HepG2 (cell line): Measurements from ENCODE around the gene TRRAP. TPM values are rescaled to one million over a fixed set of nuclear protein-coding genes. Genes with fewer than 3 reads are reported as not detected.
A peak's percentile ranks its signal among the peaks of the same experiment; 100 is the strongest.

ENCODE experiments used
- ATAC-seq: fragments of 200-7000 bp; cut with Tn5 transposase; 3 replicates; pipeline ENCODE4 v1.9.1; 2020; ENCODE audit warnings: mild to moderate bottlenecking, moderate library complexity
- BruUV-seq: library from RNA; stranded (reverse); fragments of 400-500 nt; replicated peaks from 2 replicates; lab custom pipeline; 2021; lab: Mats Ljungman, UMichigan
- CTCF ChIA-PET: fragments of 300-600 bp; formaldehyde crosslinking; extraction: SDS; loops from one replicate; lab custom pipeline; 2021; ENCODE audit warnings: low total read pairs, inconsistent platforms, low intra/inter-chr PET ratio; lab: Yijun Ruan, JAX
- POLR2A ChIA-PET: fragments of 350-600 bp; sonication (Branson Sonifier 250); formaldehyde crosslinking; loops from one replicate; lab custom pipeline; 2020; ENCODE audit warnings: antibody characterized with exemption, inconsistent platforms; lab: Yijun Ruan, JAX
- DNase-seq: peaks from one replicate; pipeline ENCODE4 v3.0.0-alpha.2; 2015; ENCODE audit warnings: low spot score
- FAIRE-seq: peaks from 3 replicates; lab custom pipeline; 2011; peaks lifted over from hg19 to GRCh38; lab: Jason Lieb, UNC
- H2AFZ ChIP-seq: one replicate; pipeline ENCODE4 v1.6.1; 2011; ENCODE audit warnings: low read length, inconsistent platforms
- H3K27ac ChIP-seq: fragments of 300-600 bp; 3 replicates; pipeline ENCODE4 v1.8.0; 2011; ENCODE audit warnings: mixed run types, mild to moderate bottlenecking, mixed read lengths, low read length, inconsistent platforms; ENCODE audit not compliant: insufficient read depth; ENCODE audit errors: extremely low read length
- H3K27me3 ChIP-seq, 2 experiments: fragments of 200-600 bp in 1 of 2; 2 replicates in 1 of 2; 3 replicates in 1 of 2; pipeline versions ENCODE4 v1.6.0 to v1.8.0; 2011; ENCODE audit warnings: low read length in 2 of 2, mild to moderate bottlenecking in 2 of 2, moderate library complexity in 2 of 2, inconsistent platforms in 1 of 2; ENCODE audit not compliant: insufficient read depth in 2 of 2, control insufficient read depth in 1 of 2
- H3K36me3 ChIP-seq, 2 experiments: fragments of 200-600 bp in 1 of 2; replicated peaks in 1 of 2; 2 replicates in 1 of 2; 3 replicates in 1 of 2; pipeline versions ENCODE4 v1.5.1 to v1.8.0; 2011; ENCODE audit warnings: low read length in 2 of 2, inconsistent platforms in 1 of 2; ENCODE audit not compliant: insufficient read depth in 2 of 2, control insufficient read depth in 1 of 2
- H3K4me1 ChIP-seq: 2 replicates; pipeline ENCODE4 v1.5.1; 2012; ENCODE audit warnings: low read length, inconsistent platforms; ENCODE audit not compliant: insufficient read depth
- H3K4me2 ChIP-seq: 2 replicates; pipeline ENCODE4 v1.6.0; 2011; ENCODE audit warnings: low read depth, low read length, inconsistent platforms
- H3K4me3 ChIP-seq, 3 experiments: fragments of 200-600 bp in 1 of 3; sonication (generic), shearing (Covaris generic) in 1 of 3; replicated peaks in 1 of 3; 2 replicates each; pipeline ENCODE4 v1.5.1; 2011 to 2016; ENCODE audit warnings: low read length in 3 of 3, inconsistent platforms in 2 of 3, low read depth in 2 of 3, mild to moderate bottlenecking in 2 of 3, control low read depth in 1 of 3, mixed read lengths in 1 of 3; ENCODE audit not compliant: insufficient read depth in 1 of 3
- H3K79me2 ChIP-seq: one replicate; pipeline ENCODE4 v1.6.1; 2011; ENCODE audit warnings: low read length, inconsistent platforms; ENCODE audit not compliant: insufficient read depth
- H3K9ac ChIP-seq: 2 replicates; pipeline ENCODE4 v1.6.0; 2011; ENCODE audit warnings: mild to moderate bottlenecking, low read depth, low read length, inconsistent platforms; ENCODE audit not compliant: insufficient read depth
- H3K9me3 ChIP-seq: 2 replicates; pipeline ENCODE4 v1.5.1; 2012; ENCODE audit warnings: mild to moderate bottlenecking, low read length
- H4K20me1 ChIP-seq: 2 replicates; pipeline ENCODE4 v1.6.0; 2011; ENCODE audit warnings: inconsistent platforms, mild to moderate bottlenecking, low read length, moderate library complexity; ENCODE audit not compliant: insufficient read depth
- ETV5 ChIP-seq: IDR thresholded peaks from 2 replicates; pipeline ENCODE4 v1.6.1; 2018; ENCODE audit warnings: missing biosample characterization, missing genetic modification reagents, inconsistent platforms, borderline replicate concordance
- SOX13 ChIP-seq, 3 experiments: fragments of 450-650 bp in 1 of 3; sonication (generic) in 1 of 3; formaldehyde crosslinking in 1 of 3; IDR thresholded peaks in 2 of 3; conservative IDR thresholded peaks in 1 of 3; 2 replicates each; pipeline versions ENCODE4 v1.5.0 to v1.6.1; 2016 to 2020; ENCODE audit warnings: antibody characterized with exemption in 1 of 3, mild to moderate bottlenecking in 1 of 3, missing compliant biosample characterization in 1 of 3, missing genetic modification reagents in 1 of 3, moderate library complexity in 1 of 3
- ZNF652 ChIP-seq: IDR thresholded peaks from 2 replicates; pipeline ENCODE4 v1.6.1; 2016; ENCODE audit warnings: low read depth, borderline replicate concordance
- WGBS: methylation state at CpG from one replicate; pipeline ENCODE4 v1.1.6; 2017; ENCODE audit warnings: low lambda C conversion rate; 5-methylcytosine and 5-hydroxymethylcytosine counted together
- in situ Hi-C: cut with HindIII; loops from 2 replicates; pipeline ENCODE4 v1.10.0; 2017; ENCODE audit warnings: low pct_unique_long_range_greater_than_20kb; ENCODE audit not compliant: extremely low pct_ligation_motif_present
- intact Hi-C: fragments of 100-400 bp; cut with micrococcal nuclease; formaldehyde crosslinking; loops from one replicate; pipeline ENCODE4 v1.10.0; 2022; ENCODE audit not compliant: unreplicated experiment
- polyA plus RNA-seq, 8 experiments: library from polyadenylated mRNA; depleted of rRNA in 3 of 8; stranded (reverse) in 7 of 8; unstranded in 1 of 8; fragments of >200 nt; fragmentation: Illumina TruSeq in 4 of 8; extraction: Trizol in 4 of 8; gene quantifications; 2 replicates each; pipeline versions ENCODE4 v1.2.1 to v1.2.3, GENCODE V29; 2011 to 2016; ENCODE audit warnings: low read depth in 4 of 8, missing spikeins in 1 of 8, mixed read lengths in 1 of 8; ENCODE audit not compliant: insufficient read depth in 1 of 8
- total RNA-seq, 5 experiments: library from RNA; depleted of rRNA; stranded (reverse); fragments of >200 nt; fragmentation: Illumina TruSeq; extraction: Trizol; gene quantifications; 2 replicates each; pipeline ENCODE4 v1.2.3, GENCODE V29; 2016; ENCODE audit warnings: low read depth in 1 of 5
- TF ChIP-seq, protein P1 (sequence below): sonication (generic); formaldehyde crosslinking; conservative IDR thresholded peaks from 2 replicates; pipeline ENCODE4 v1.4.0; 2020; ENCODE audit warnings: missing genetic modification reagents
- TF ChIP-seq, protein P2 (sequence below): sonication (generic); formaldehyde crosslinking; IDR thresholded peaks from 2 replicates; pipeline ENCODE4 v1.5.0; 2020; ENCODE audit warnings: mild to moderate bottlenecking, missing genetic modification reagents, moderate library complexity
- TF ChIP-seq, protein P3 (sequence below): sonication (generic); formaldehyde crosslinking; IDR thresholded peaks from 2 replicates; pipeline ENCODE4 v1.5.0; 2020; ENCODE audit warnings: mild to moderate bottlenecking, missing genetic modification reagents

TRRAP gene
- total and polyA plus RNA-seq, 2 of the 13 experiments (the other 11 are each of a cell fraction or from before 2014, with no cell fraction given) = 8.6 to 10.5 TPM

DNA sequence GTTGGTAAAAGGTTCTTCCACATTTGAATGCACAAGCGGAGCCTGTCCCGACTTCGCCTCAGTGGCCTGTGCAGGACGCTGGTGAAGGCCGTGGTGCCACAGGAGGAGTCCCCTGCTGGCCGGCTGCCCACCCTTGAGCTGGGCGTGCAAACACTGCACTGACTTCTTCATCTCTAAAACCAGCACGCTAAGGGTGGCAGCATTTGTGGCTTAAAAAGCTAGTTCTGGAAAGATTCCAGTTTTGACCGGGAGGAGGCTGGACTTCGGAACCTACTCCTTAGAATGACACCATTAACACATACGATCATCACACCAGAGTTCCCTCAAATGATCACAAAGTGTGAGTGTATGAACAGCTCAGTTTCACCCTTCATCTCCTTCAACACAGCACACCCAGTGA, 163.2 kb downstream of the TRRAP start:
- intact Hi-C loops (loop anchor here (5.0 kb wide), 2 partner anchors 101 to 171 kb away; partner anchors contain the start of gene SMURF1), in situ Hi-C loops (loop anchor here (5.0 kb wide), 3 partner anchors 101 to 271 kb away; partner anchors contain the start of gene SMURF1)
- CTCF ChIA-PET = interaction anchor here (1.0 to 3.2 kb wide), 2 partner anchors 176 to 272 kb away, joined by 3 to 29 read pairs; no protein-coding TSS in a partner anchor
- H4K20me1 ChIP-seq = no peaks in the 10 kb centered on the region
- DNase-seq = peak; percentile 8
- no peak for ATAC-seq
- H2AFZ ChIP-seq = no peak overlapping the region
- WGBS = 80% methylated on average over 8 of the region's 11 CpGs
- no peaks in the 10 kb centered on the region for H3K27me3 ChIP-seq
- peaks cover 20 to 63% of the 10 kb centered on the region in 2 experiments for H3K36me3 ChIP-seq
- FAIRE-seq = no peak
- BruUV-seq = no TSS peak
- no peaks in the 10 kb centered on the region for H3K79me2 ChIP-seq
- H3K4me3 ChIP-seq = no peak overlapping the region
- no peaks in the 10 kb centered on the region for H3K9me3 ChIP-seq
- H3K9ac ChIP-seq = no peak overlapping the region
- peaks cover 26% of the 10 kb centered on the region for H3K4me1 ChIP-seq
- POLR2A ChIA-PET = interaction anchor here (0.7 kb wide), 1 partner anchor 233 kb away, joined by 4 read pairs; no protein-coding TSS in a partner anchor
- H3K27ac ChIP-seq = no peak overlapping the region
- TF ChIP-seq, protein P1, sequence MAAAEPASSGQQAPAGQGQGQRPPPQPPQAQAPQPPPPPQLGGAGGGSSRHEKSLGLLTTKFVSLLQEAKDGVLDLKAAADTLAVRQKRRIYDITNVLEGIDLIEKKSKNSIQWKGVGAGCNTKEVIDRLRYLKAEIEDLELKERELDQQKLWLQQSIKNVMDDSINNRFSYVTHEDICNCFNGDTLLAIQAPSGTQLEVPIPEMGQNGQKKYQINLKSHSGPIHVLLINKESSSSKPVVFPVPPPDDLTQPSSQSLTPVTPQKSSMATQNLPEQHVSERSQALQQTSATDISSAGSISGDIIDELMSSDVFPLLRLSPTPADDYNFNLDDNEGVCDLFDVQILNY (CRISPR knock-in tag) = no peak
- TF ChIP-seq, protein P2, sequence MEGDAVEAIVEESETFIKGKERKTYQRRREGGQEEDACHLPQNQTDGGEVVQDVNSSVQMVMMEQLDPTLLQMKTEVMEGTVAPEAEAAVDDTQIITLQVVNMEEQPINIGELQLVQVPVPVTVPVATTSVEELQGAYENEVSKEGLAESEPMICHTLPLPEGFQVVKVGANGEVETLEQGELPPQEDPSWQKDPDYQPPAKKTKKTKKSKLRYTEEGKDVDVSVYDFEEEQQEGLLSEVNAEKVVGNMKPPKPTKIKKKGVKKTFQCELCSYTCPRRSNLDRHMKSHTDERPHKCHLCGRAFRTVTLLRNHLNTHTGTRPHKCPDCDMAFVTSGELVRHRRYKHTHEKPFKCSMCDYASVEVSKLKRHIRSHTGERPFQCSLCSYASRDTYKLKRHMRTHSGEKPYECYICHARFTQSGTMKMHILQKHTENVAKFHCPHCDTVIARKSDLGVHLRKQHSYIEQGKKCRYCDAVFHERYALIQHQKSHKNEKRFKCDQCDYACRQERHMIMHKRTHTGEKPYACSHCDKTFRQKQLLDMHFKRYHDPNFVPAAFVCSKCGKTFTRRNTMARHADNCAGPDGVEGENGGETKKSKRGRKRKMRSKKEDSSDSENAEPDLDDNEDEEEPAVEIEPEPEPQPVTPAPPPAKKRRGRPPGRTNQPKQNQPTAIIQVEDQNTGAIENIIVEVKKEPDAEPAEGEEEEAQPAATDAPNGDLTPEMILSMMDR (CRISPR knock-in tag) = peak; percentile 16; the same call in 1 of the 2 replicates
- peak; percentile 75 for TF ChIP-seq ZNF652 (CRISPR knock-in tag)
- no peak overlapping the region for H3K4me2 ChIP-seq

DNA sequence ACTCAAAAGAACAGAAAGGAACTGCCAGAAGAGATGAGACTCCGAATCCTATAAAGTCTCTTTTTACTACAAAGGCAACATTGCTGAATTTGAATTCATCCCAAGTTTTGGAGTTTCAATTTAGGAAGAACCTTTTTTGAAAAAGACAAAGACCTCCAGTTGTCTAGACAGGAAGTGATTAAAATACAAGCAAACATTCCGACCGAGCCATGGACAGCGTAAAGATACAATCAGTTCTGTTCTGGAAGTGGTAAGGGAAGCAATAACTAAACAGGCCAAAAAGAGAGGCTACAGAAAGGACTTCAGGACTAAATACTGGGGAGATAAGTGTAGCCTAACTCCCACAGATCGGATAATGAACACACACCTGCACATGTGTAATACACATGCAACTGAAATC, 164.6 kb downstream of the TRRAP start:
- Histone ChIP-seq H3K4me3 (no peak overlapping the region), H3K9me3 (no peaks in the 10 kb centered on the region), H3K4me1 (peaks cover 26% of the 10 kb centered on the region)
- BruUV-seq = no TSS peak
- in situ Hi-C loops = loop anchor here (5.0 kb wide), 3 partner anchors 99 to 269 kb away; partner anchors contain the start of gene SMURF1
- TF ChIP-seq, protein P3, sequence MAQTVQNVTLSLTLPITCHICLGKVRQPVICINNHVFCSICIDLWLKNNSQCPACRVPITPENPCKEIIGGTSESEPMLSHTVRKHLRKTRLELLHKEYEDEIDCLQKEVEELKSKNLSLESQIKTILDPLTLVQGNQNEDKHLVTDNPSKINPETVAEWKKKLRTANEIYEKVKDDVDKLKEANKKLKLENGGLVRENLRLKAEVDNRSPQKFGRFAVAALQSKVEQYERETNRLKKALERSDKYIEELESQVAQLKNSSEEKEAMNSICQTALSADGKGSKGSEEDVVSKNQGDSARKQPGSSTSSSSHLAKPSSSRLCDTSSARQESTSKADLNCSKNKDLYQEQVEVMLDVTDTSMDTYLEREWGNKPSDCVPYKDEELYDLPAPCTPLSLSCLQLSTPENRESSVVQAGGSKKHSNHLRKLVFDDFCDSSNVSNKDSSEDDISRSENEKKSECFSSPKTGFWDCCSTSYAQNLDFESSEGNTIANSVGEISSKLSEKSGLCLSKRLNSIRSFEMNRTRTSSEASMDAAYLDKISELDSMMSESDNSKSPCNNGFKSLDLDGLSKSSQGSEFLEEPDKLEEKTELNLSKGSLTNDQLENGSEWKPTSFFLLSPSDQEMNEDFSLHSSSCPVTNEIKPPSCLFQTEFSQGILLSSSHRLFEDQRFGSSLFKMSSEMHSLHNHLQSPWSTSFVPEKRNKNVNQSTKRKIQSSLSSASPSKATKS (CRISPR knock-in tag) = no peak
- no peak for TF ChIP-seq SOX13 (IDR thresholded peaks at IDR 0.05)
- peak in 1 of 2 experiments; percentile 22; a peak in 1 of 4 replicates for TF ChIP-seq SOX13 (CRISPR knock-in tag; conservative IDR thresholded peaks at IDR 0.05 in 1 of 2, IDR thresholded peaks at IDR 0.05 in 1 of 2)
- TF ChIP-seq ETV5 (CRISPR knock-in tag) = peak; percentile 51; the same call in 1 of the 2 replicates
- TF ChIP-seq, all 625 proteins: peak for 2
- no peak for ATAC-seq
- H4K20me1 ChIP-seq = no peaks in the 10 kb centered on the region
- no peak overlapping the region for H3K4me2 ChIP-seq
- 65% methylated on average over 5 of the region's 5 CpGs for WGBS
- ChIA-PET CTCF (no interaction called here), POLR2A (no interaction called here)
- DNase-seq = peak; percentile 43
- no peaks in the 10 kb centered on the region for H3K27me3 ChIP-seq
- H3K27ac ChIP-seq = no peak overlapping the region
- H3K36me3 ChIP-seq = peaks cover 13 to 61% of the 10 kb centered on the region in 2 experiments
- no peak for FAIRE-seq
- H3K79me2 ChIP-seq = no peaks in the 10 kb centered on the region
- intact Hi-C loops = loop anchor here (5.0 kb wide), 2 partner anchors 99 to 169 kb away; partner anchors contain the start of gene SMURF1
- H3K9ac ChIP-seq = no peak overlapping the region
- H2AFZ ChIP-seq = no peak overlapping the region
